LNCaP clone FGC (cell line): ENCODE results near the gene BRICD5.

ENCODE experiments used
- DNase-seq: peaks from one replicate; pipeline ENCODE4 v3.0.0-alpha.2; 2011; ENCODE audit warnings: low read depth
- H3K4me3 ChIP-seq: 2 replicates; pipeline ENCODE4 v1.5.1; 2011; ENCODE audit warnings: mild to moderate bottlenecking, low read depth, low read length, control low read depth
- CTCF ChIP-seq: IDR thresholded peaks from 2 replicates; pipeline ENCODE4 v1.5.1; 2012; ENCODE audit warnings: mild to moderate bottlenecking; ENCODE audit not compliant: control insufficient read depth, insufficient read depth; ENCODE audit errors: extremely low read depth

BRICD5 gene

DNA sequence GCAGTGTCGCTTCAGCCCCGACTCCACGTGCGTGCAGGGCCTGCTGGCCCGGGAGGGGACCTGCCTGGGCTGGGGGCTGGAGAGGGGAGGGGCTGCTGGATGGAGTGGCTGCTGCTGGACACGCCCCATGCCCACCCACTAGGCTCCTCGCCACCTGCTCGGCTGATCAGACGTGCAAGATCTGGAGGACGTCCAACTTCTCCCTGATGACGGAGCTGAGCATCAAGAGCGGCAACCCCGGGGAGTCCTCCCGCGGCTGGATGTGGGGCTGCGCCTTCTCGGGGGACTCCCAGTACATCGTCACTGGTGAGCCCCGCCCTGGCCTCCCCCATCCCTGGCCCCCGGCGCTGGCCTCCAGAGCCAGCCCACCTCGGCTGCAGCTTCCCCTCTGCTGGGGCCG, 2.4 kb downstream of the BRICD5 start:
- no peak overlapping the region for H3K4me3 ChIP-seq
- no peak for TF ChIP-seq CTCF
- DNase-seq = no peak

DNA sequence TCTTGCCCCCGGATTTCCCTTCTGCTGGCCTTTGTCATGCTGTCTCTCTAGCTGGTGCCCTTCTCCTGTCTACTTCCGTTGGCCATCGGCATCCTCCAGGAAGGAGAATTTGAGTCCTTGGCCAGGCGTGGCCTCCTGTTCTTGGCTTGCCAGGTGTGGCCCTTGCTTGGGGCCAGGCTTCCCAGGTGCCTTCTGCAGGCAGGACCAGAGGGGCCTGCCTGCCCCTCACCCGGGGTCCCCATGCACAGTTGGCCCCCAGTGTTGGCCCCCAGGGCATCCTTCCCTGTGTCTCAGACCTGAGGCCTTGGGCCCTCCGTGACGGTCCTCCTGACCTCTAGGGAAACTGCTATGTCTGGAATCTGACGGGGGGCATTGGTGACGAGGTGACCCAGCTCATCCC, 2.8 kb downstream of the BRICD5 start:
- no peak for DNase-seq
- no peak for TF ChIP-seq CTCF
- H3K4me3 ChIP-seq = no peak overlapping the region

DNA sequence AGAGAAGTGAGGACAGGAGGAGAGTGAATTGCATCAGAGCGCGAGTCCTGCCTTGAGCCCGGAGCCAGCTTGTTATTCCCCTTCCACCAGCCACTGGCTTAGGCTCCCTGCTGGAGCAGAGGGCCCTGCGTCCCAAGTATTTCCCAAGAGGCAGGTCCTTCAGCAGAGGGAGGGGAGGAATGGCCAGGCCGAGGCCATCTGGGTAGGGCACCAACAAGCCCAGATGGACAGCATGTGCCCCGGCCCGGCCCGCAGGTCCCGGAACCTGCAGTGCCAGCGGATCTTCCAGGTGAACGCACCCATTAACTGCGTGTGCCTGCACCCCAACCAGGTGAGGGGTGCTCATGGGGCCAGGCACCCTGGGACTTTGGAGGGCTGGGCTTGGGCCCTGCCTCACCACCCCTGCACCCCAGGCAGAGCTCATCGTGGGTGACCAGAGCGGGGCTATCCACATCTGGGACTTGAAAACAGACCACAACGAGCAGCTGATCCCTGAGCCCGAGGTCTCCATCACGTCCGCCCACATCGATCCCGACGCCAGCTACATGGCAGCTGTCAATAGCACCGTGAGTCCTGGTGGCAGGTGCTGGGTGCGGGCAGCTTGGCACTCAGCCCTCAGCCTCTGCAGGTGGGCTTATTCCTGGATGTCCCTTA, 3.8 kb downstream of the BRICD5 start:
- DNase-seq = no peak
- TF ChIP-seq CTCF = no peak
- H3K4me3 ChIP-seq = peak overlapping the region; percentile 62

DNA sequence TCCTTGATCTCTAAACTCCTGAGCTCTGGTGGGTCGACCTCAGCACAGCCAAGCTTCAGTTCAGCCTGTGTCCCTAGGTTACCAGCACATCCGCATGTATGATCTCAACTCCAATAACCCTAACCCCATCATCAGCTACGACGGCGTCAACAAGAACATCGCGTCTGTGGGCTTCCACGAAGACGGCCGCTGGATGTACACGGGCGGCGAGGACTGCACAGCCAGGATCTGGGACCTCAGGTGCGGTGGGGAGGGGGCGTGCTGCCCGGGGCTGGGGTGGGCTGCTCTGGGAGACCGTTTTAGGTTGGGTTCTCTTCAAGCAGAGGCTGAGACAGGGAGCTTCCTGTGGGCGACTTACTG, 4.3 kb downstream of the BRICD5 start:
- DNase-seq = no peak
- TF ChIP-seq CTCF = no peak
- peak overlapping the region; percentile 62 for H3K4me3 ChIP-seq

- no peak for DNase-seq
- no peak for TF ChIP-seq CTCF
- H3K4me3 ChIP-seq = peak overlapping the region; percentile 62
Observed at GRCh38 chr16:2205967-2206313, 4.7 kb downstream of the BRICD5 start.

DNA sequence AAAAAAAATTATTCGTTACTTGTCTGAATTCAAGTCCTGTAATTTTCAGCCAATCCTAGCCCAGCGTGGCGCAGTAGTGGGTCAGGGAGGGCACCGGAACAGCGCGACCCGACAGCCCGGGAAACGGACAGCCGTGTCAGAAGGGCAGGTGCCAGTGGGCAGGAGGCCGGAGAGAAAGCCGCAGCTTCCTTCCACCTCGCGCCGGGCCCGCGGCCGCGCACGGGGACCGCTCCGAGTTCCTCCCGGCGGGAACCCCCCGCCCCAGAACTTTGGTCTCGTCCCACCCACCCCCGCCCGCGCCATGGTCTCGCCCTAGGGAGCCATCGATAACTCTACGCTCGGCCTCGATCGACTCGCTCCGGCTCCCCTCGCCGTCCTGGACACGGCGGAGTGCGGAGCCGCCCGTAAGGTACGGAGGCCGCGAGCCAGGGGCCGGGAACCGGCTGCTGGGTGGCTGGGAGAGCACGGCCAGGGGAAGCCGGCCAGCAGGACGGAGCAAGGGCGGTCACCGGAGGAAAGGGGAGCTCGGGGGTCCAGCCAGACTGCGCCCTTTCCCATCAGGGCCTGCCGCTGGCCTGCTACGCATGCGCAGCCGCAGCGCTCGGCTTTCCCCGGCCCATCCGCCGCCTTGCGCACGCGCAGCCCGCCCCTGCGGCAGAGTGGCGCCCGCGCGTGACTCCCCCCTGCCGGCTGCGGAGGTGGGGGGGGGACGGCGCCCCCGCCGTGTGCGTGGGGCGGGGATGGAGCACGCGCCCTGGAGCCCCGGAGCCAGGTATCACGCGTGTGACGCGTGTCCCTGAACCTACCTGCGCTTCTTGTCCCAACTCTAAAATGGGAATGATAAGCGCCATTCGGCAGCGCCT, 5.3 kb downstream of the BRICD5 start, which contains the start of gene MLST8:
MLST8 (plus strand) TSS at position 351 of the 863 bp plus-strand sequence. CDS start 632 bp downstream, outside the sequence.
- DNase-seq = peak; percentile 45
- TF ChIP-seq CTCF = no peak
- peak within 1 kb of the TSS; percentile 62 for H3K4me3 ChIP-seq
